ENCODE results near the gene SFRP5. TPM values are rescaled to one million over a fixed set of nuclear protein-coding genes. Genes with fewer than 3 reads are reported as not detected.

Gene SFRP5
- total RNA-seq, 1 donor from 2014 or later, result 8.7 TPM

- no peak for DNase-seq
- intact Hi-C loops (cut with micrococcal nuclease), result no loop called here
- H3K27me3 ChIP-seq (ENCODE audit: low read depth), result peaks cover 5% of the 10 kb centered on the region
- no peaks in the 10 kb centered on the region for H3K9me3 ChIP-seq (replicated peaks)
- no peak for TF ChIP-seq CTCF (IDR thresholded peaks at IDR 0.05; ENCODE audit: borderline replicate concordance)
- H3K4me1 ChIP-seq, result peaks cover 13% of the 10 kb centered on the region
- peak overlapping the region; percentile 36 for H3K27ac ChIP-seq (replicated peaks)
- H3K4me3 ChIP-seq, result no peak overlapping the region
- H3K36me3 ChIP-seq, result peaks cover 31% of the 10 kb centered on the region
Observed at GRCh38 chr10:97763411-97763810, 8.4 kb downstream of the SFRP5 start.

GRCh38 chr10:97762816-97763215 is 9.0 kb downstream of the SFRP5 start:
- Histone ChIP-seq H3K4me3 (no peak overlapping the region), H3K27me3 (ENCODE audit: low read depth) (no peaks in the 10 kb centered on the region), H3K27ac (replicated peaks) (no peak overlapping the region), H3K9me3 (replicated peaks) (no peaks in the 10 kb centered on the region), H3K36me3 (peaks cover 37% of the 10 kb centered on the region), H3K4me1 (peaks cover 13% of the 10 kb centered on the region)
- peak; percentile 26 for DNase-seq
- no peak for TF ChIP-seq CTCF (IDR thresholded peaks at IDR 0.05; ENCODE audit: borderline replicate concordance)
- intact Hi-C loops (cut with micrococcal nuclease), result no loop called here

- Histone ChIP-seq H3K27ac (replicated peaks) (peak overlapping the region; percentile 15), H3K4me1 (peaks cover 13% of the 10 kb centered on the region), H3K9me3 (replicated peaks) (no peaks in the 10 kb centered on the region), H3K27me3 (ENCODE audit: low read depth) (no peaks in the 10 kb centered on the region), H3K4me3 (no peak overlapping the region), H3K36me3 (peaks cover 44% of the 10 kb centered on the region)
- TF ChIP-seq CTCF (IDR thresholded peaks at IDR 0.05; ENCODE audit: borderline replicate concordance), result no peak
- intact Hi-C loops (cut with micrococcal nuclease), result no loop called here
- no peak for DNase-seq
Observed at GRCh38 chr10:97762056-97762455, 9.7 kb downstream of the SFRP5 start.

- Histone ChIP-seq H3K4me3 (no peak overlapping the region), H3K9me3 (replicated peaks) (no peaks in the 10 kb centered on the region), H3K4me1 (peaks cover 13% of the 10 kb centered on the region), H3K36me3 (peaks cover 51% of the 10 kb centered on the region), H3K27ac (replicated peaks) (peak overlapping the region; percentile 15), H3K27me3 (ENCODE audit: low read depth) (no peaks in the 10 kb centered on the region)
- no peak for TF ChIP-seq CTCF (IDR thresholded peaks at IDR 0.05; ENCODE audit: borderline replicate concordance)
- intact Hi-C loops (cut with micrococcal nuclease), result no loop called here
- no peak for DNase-seq
Observed at GRCh38 chr10:97761331-97761865, 10.4 kb downstream of the SFRP5 start.

- no peaks in the 10 kb centered on the region for H3K27me3 ChIP-seq (ENCODE audit: low read depth)
- intact Hi-C loops (cut with micrococcal nuclease), result no loop called here
- no peak for DNase-seq
- H3K27ac ChIP-seq (replicated peaks), result peak overlapping the region; percentile 33
- H3K9me3 ChIP-seq (replicated peaks), result no peaks in the 10 kb centered on the region
- peaks cover 13% of the 10 kb centered on the region for H3K4me1 ChIP-seq
- peaks cover 58% of the 10 kb centered on the region for H3K36me3 ChIP-seq
- H3K4me3 ChIP-seq, result no peak overlapping the region
- no peak for TF ChIP-seq CTCF (IDR thresholded peaks at IDR 0.05; ENCODE audit: borderline replicate concordance)
Observed at GRCh38 chr10:97760461-97761257, 11.1 kb downstream of the SFRP5 start.
